ENCODE measurements around the gene CACNG6.

CACNG6 gene

DNA sequence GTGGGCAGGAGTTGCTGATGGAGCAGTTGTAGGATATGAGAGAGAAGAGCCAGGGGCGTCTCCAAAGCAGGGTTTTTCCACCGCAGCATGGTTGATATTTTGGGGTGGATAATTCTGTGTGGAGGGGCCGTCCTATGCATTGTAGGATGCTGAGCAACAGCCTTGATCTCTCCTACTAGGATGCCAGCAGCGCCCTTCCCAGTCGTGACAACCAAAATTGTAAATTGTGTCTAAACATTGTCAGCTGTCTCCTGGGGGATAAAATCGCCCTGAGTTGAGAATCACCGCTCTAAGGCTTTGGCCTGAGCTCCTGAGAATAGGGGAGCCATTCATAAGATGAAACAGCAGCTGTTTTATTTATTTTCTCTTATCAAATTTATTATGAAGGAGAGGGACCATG, 24.5 kb upstream of the CACNG6 start:
- no peak for DNase-seq (ENCODE audit: low read depth in 2 of 2)
- H3K4me3 ChIP-seq (replicated peaks in 1 of 2; ENCODE audit: low read depth in 2 of 2, low read length in 2 of 2), result no peak overlapping the region
- TF ChIP-seq, protein P1, sequence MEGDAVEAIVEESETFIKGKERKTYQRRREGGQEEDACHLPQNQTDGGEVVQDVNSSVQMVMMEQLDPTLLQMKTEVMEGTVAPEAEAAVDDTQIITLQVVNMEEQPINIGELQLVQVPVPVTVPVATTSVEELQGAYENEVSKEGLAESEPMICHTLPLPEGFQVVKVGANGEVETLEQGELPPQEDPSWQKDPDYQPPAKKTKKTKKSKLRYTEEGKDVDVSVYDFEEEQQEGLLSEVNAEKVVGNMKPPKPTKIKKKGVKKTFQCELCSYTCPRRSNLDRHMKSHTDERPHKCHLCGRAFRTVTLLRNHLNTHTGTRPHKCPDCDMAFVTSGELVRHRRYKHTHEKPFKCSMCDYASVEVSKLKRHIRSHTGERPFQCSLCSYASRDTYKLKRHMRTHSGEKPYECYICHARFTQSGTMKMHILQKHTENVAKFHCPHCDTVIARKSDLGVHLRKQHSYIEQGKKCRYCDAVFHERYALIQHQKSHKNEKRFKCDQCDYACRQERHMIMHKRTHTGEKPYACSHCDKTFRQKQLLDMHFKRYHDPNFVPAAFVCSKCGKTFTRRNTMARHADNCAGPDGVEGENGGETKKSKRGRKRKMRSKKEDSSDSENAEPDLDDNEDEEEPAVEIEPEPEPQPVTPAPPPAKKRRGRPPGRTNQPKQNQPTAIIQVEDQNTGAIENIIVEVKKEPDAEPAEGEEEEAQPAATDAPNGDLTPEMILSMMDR (IDR thresholded peaks at IDR 0.05; ENCODE audit: low read depth, low read length), result no peak

DNA sequence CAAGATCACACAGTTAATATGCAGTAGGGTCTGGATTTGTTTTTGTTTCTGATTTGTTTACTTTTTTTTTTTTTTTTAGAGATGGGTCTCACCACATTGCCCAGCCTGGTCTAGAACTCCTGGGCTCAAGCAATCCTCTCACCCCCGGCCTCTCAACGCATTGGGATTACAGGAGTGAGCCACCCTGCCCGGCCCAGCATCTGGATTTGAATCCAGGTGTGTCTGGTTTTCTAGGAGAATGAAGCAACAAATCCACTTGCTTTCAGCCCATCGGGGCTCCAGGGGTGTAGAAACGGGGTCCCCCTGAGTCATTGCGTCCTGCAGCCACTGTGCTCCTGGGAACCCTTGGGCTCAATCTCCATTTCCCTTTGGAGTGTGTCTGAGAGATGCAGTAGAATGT, 22.1 kb upstream of the CACNG6 start:
- no peak for DNase-seq (ENCODE audit: low read depth in 2 of 2)
- no peak overlapping the region for H3K4me3 ChIP-seq (replicated peaks in 1 of 2; ENCODE audit: low read depth in 2 of 2, low read length in 2 of 2)
- TF ChIP-seq, protein P1 (IDR thresholded peaks at IDR 0.05; ENCODE audit: low read depth, low read length), result no peak

DNA sequence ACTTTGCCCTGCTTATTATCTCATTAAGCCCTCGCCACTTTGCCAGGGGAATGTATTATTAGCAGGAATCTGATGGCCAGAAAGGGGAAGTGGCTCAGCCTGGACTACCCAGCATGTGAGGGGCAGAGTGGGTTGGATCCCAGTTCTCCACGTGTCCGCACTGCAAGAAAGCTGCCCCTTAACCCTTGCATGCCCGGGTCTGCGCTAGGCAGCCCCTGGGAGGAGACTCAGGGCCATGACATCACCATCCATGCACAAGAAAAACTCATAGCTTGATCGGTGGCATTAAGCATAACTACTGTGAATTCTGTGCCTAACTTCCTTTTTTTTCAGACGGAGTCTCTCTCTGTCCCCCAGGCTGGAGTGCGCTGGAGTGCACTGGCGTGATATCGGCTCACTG, 19.8 kb upstream of the CACNG6 start:
- no peak overlapping the region for H3K4me3 ChIP-seq (replicated peaks in 1 of 2; ENCODE audit: low read depth in 2 of 2, low read length in 2 of 2)
- TF ChIP-seq, protein P1 (IDR thresholded peaks at IDR 0.05; ENCODE audit: low read depth, low read length), result no peak
- no peak for DNase-seq (ENCODE audit: low read depth in 2 of 2)

DNA sequence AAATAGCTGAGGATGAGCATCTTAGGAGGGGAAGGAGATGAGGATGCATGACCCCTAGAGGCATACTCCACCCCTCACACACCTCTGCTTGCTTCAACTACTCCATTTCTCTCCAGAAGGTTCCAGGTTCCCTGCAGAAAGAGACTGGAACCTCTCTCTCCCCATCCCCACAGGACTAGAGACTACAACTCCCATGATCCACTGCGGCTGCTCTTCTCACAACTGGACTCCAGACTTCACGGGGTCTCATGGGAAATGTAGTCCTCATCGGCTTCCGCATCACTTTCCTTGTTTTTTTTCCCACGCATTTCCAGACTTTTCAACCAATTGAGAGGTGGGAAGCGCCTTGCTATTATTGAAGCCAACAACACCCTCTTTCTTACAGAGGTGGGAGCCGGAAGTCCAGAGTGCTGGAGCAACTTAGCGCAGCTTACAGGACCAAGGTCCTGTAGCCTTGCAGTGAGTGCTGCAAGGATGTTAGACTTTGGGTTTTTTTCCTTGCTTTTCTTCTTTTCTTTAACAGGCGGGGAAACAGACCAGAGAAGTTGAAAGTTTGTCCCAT, 13.9 kb upstream of the CACNG6 start:
- peak; percentile 93 to 94 for DNase-seq (ENCODE audit: low read depth in 2 of 2)
- peak overlapping the region; percentile 13 to 49 for H3K4me3 ChIP-seq (replicated peaks in 1 of 2; ENCODE audit: low read depth in 2 of 2, low read length in 2 of 2)
- TF ChIP-seq, protein P1 (IDR thresholded peaks at IDR 0.05; ENCODE audit: low read depth, low read length), result no peak

DNA sequence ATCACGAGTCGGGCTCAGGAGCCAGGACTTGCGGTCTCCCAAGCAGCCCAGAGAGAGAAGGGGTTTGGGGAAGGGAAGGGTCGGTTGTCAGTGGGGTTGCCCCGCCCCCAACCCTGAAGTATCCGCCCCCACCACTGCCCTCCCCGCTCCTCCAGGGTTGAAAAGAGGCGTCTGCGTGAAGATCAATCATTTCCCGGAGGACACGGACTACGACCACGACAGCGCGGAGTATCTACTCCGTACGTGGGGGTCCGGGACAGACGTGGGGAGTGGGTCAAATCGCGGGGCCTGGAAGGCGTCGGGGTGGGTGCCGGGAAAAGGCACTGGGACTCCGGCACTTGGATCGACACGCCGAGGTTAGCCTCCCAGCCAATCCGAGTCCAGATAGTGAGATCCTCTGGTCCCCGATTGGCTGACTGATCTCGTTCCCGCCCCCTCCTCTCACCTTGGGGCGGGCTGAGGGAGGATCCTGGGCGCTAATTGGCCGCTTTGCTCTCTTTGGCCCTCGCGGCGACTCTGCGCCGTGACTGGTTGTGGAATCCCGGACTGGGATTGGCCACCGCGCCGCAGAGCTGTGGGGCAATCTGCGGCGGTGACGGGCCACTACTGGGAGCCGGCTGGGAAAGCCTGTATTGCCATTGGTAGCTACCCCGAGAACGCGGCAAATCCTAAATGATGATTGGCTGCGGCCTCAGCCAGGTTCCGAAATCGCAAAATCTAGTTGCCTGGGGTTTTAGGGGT, 13.3 kb upstream of the CACNG6 start:
- TF ChIP-seq, protein P1 (IDR thresholded peaks at IDR 0.05; ENCODE audit: low read depth, low read length), result no peak
- H3K4me3 ChIP-seq (replicated peaks in 1 of 2; ENCODE audit: low read depth in 2 of 2, low read length in 2 of 2), result peak overlapping the region; percentile 13 to 49
- DNase-seq (ENCODE audit: low read depth in 2 of 2), result peak; percentile 97

DNA sequence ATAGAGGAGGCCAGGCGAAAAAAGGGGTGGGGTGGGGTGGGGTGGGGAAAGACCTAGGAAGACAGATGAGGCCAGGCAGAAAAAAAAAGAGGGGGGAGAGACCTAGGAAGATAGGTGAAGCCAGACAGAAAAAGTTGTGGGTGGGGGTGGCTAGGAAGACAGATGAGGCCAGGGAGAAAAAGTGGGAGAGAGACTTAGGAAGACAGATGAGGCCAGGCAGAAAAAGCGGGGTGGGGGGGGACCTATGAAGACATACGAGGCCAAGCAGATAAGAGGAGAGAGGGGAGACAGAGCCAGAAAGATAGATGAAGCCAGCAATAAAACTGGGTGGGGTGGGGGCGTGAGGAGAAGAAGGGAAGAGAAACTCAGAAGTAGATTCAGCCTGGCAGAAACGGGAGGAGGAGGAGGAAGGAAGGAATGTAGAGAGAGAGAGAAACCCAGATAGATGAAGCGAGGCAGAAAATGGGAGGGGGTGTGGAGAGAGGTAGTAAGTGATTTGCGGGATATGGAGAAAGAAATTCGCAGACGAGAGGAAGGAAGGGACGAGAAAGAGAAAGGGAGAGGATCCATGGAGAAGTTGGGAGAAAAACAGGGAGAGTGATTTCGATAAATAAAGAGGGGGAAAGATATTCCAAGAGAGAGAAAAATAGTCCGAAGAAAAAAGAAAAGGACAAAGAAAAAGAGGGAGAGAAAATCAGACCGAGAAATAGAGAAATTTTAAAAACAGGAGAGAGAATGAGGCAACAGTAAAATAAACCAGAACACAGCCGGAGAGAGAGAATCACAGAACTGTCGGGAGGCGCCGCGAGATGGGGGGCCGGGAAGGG, 12.2 kb upstream of the CACNG6 start:
- DNase-seq (ENCODE audit: low read depth in 2 of 2), result no peak
- TF ChIP-seq, protein P1 (IDR thresholded peaks at IDR 0.05; ENCODE audit: low read depth, low read length), result no peak
- H3K4me3 ChIP-seq (replicated peaks in 1 of 2; ENCODE audit: low read depth in 2 of 2, low read length in 2 of 2), result peak overlapping the region; percentile 59 to 64

Data from cardiac fibroblast (primary cell).